H9 (cell line): ENCODE measurements around the gene ARHGAP22. TPM values are rescaled to one million over a fixed set of nuclear protein-coding genes. Genes with fewer than 3 reads are reported as not detected.

Experiments used
- DNase-seq: peaks from one replicate; pipeline ENCODE4 v3.0.0-alpha.2; 2017
- H2AFZ ChIP-seq: one replicate; pipeline ENCODE4 v1.6.1; 2013; ENCODE audit warnings: mild to moderate bottlenecking, low read length, control low read depth, moderate library complexity
- H2AK5ac ChIP-seq: 2 replicates; pipeline ENCODE4 v1.6.1; 2013; ENCODE audit warnings: low read length, control low read depth, mixed read lengths; ENCODE audit not compliant: insufficient read length
- H2BK120ac ChIP-seq: one replicate; pipeline ENCODE4 v1.6.1; 2013; ENCODE audit warnings: low read depth, mild to moderate bottlenecking, low read length, control low read depth, inconsistent platforms; ENCODE audit not compliant: poor library complexity, severe bottlenecking
- H2BK12ac ChIP-seq: 2 replicates; pipeline ENCODE4 v1.6.1; 2013; ENCODE audit warnings: low read length, control low read depth, mixed read lengths, low read depth; ENCODE audit not compliant: insufficient read length
- H2BK15ac ChIP-seq: 2 replicates; pipeline ENCODE4 v1.6.1; 2013; ENCODE audit warnings: low read depth, low read length, control low read depth
- H2BK20ac ChIP-seq: one replicate; pipeline ENCODE4 v1.6.1; 2013; ENCODE audit warnings: low read depth, mild to moderate bottlenecking, low read length, control low read depth, inconsistent platforms; ENCODE audit not compliant: poor library complexity, severe bottlenecking
- H2BK5ac ChIP-seq: 2 replicates; pipeline ENCODE4 v1.6.1; 2013; ENCODE audit warnings: low read length, control low read depth, mixed read lengths; ENCODE audit not compliant: insufficient read length
- H3K14ac ChIP-seq: 2 replicates; pipeline ENCODE4 v1.6.1; 2013; ENCODE audit warnings: low read length, control low read depth; ENCODE audit not compliant: insufficient read depth
- H3K18ac ChIP-seq: 2 replicates; pipeline ENCODE4 v1.6.1; 2013; ENCODE audit warnings: low read depth, mild to moderate bottlenecking, mixed read lengths, low read length, control low read depth; ENCODE audit not compliant: insufficient read length
- H3K23ac ChIP-seq: 2 replicates; pipeline ENCODE4 v1.6.1; 2013; ENCODE audit warnings: low read length, control low read depth, mixed read lengths, low read depth; ENCODE audit not compliant: insufficient read length
- H3K23me2 ChIP-seq: 2 replicates; pipeline ENCODE4 v1.6.1; 2013; ENCODE audit warnings: low read depth, mild to moderate bottlenecking, mixed read lengths, low read length, control low read depth; ENCODE audit not compliant: insufficient read length, poor library complexity, severe bottlenecking
- H3K27ac ChIP-seq: 2 replicates; pipeline ENCODE4 v1.5.1; 2013; ENCODE audit warnings: low read length, control low read depth, mixed read lengths, low read depth; ENCODE audit not compliant: insufficient read length
- H3K27me3 ChIP-seq: 2 replicates; pipeline ENCODE4 v1.6.1; 2013; ENCODE audit warnings: low read length, control low read depth, inconsistent platforms; ENCODE audit not compliant: insufficient read depth
- H3K4ac ChIP-seq: 2 replicates; pipeline ENCODE4 v1.6.1; 2013; ENCODE audit warnings: low read depth, mild to moderate bottlenecking, control low read depth, inconsistent platforms, low read length, moderate library complexity
- H3K4me1 ChIP-seq: 2 replicates; pipeline ENCODE4 v1.6.1; 2013; ENCODE audit warnings: low read length, control low read depth, inconsistent platforms; ENCODE audit not compliant: insufficient read depth
- H3K4me2 ChIP-seq: 2 replicates; pipeline ENCODE4 v1.6.1; 2013; ENCODE audit warnings: low read length, control low read depth, mixed read lengths; ENCODE audit not compliant: insufficient read length, insufficient read depth
- H3K56ac ChIP-seq: 2 replicates; pipeline ENCODE4 v1.6.1; 2013; ENCODE audit warnings: low read depth, mild to moderate bottlenecking, mixed read lengths, low read length, control low read depth; ENCODE audit not compliant: insufficient read length
- H3K79me1 ChIP-seq: 2 replicates; pipeline ENCODE4 v1.6.1; 2013; ENCODE audit warnings: low read depth, mild to moderate bottlenecking, moderate library complexity, low read length, control low read depth, inconsistent platforms; ENCODE audit not compliant: insufficient read depth, poor library complexity, severe bottlenecking
- H3K79me2 ChIP-seq: 2 replicates; pipeline ENCODE4 v1.6.1; 2013; ENCODE audit warnings: low read length, control low read depth, inconsistent platforms; ENCODE audit not compliant: insufficient read depth
- H3K9ac ChIP-seq: 2 replicates; pipeline ENCODE4 v1.6.1; 2013; ENCODE audit warnings: low read length, control low read depth, mixed read lengths; ENCODE audit not compliant: insufficient read length; ENCODE audit errors: extremely low read depth
- H3K9me3 ChIP-seq: one replicate; pipeline ENCODE4 v1.6.1; 2013; ENCODE audit warnings: low read depth, low read length, inconsistent platforms; ENCODE audit not compliant: control insufficient read depth
- H3T11ph ChIP-seq: one replicate; pipeline ENCODE4 v1.6.1; 2013; ENCODE audit warnings: mild to moderate bottlenecking, low read length, control low read depth, inconsistent platforms
- H4K20me1 ChIP-seq: one replicate; pipeline ENCODE4 v1.6.1; 2013; ENCODE audit not compliant: control insufficient read depth, insufficient read length, insufficient read depth
- H4K5ac ChIP-seq: 2 replicates; pipeline ENCODE4 v1.6.1; 2013; ENCODE audit warnings: low read depth, mild to moderate bottlenecking, mixed read lengths, low read length, control low read depth; ENCODE audit not compliant: insufficient read length
- H4K8ac ChIP-seq: replicated peaks from 2 replicates; pipeline ENCODE4 v1.6.1; 2013; ENCODE audit warnings: low read length, control low read depth, mixed read lengths, low read depth; ENCODE audit not compliant: insufficient read length
- H4K91ac ChIP-seq: 2 replicates; pipeline ENCODE4 v1.6.1; 2013; ENCODE audit warnings: low read depth, mild to moderate bottlenecking, moderate library complexity, mixed read lengths, low read length, control low read depth; ENCODE audit not compliant: insufficient read length
- H3K27ac Mint-ChIP-seq, 3 experiments: 2 replicates in 2 of 3; 3 replicates in 1 of 3; pipeline ENCODE4 v1.8.0; 2020 to 2021; ENCODE audit warnings: mixed read lengths in 3 of 3, mild to moderate bottlenecking in 1 of 3, moderate library complexity in 1 of 3
- H3K27me3 Mint-ChIP-seq: 2 replicates; pipeline ENCODE4 v1.8.0; 2021; ENCODE audit warnings: low read depth, mild to moderate bottlenecking, moderate library complexity, mixed read lengths
- H3K36me3 Mint-ChIP-seq, 3 experiments: 2 replicates in 2 of 3; 3 replicates in 1 of 3; pipeline ENCODE4 v1.8.0; 2020 to 2021; ENCODE audit warnings: low read depth in 3 of 3, mixed read lengths in 3 of 3; ENCODE audit not compliant: insufficient read depth in 1 of 3
- H3K4me1 Mint-ChIP-seq, 2 experiments: 2 replicates each; pipeline ENCODE4 v1.8.0; 2020; ENCODE audit warnings: mixed read lengths in 2 of 2
- H3K4me3 Mint-ChIP-seq, 2 experiments: 2 replicates in 1 of 2; 3 replicates in 1 of 2; pipeline ENCODE4 v1.8.0; 2020 to 2021; ENCODE audit warnings: mild to moderate bottlenecking in 2 of 2, mixed read lengths in 2 of 2, moderate library complexity in 1 of 2
- H3K9me3 Mint-ChIP-seq, 2 experiments: 2 replicates in 1 of 2; 3 replicates in 1 of 2; pipeline ENCODE4 v1.8.0; 2020; ENCODE audit warnings: mild to moderate bottlenecking in 2 of 2, mixed read lengths in 2 of 2, moderate library complexity in 1 of 2
- WGBS: extraction: QIAGEN DNeasy Blood & Tissue Kit; methylation state at CpG from one replicate; pipeline ENCODE4 v1.1.7; 2013; ENCODE audit warnings: missing lambda C conversion rate, low lambda C conversion rate, mixed read lengths; ENCODE audit not compliant: insufficient read length; ENCODE audit errors: extremely low coverage; 5-methylcytosine and 5-hydroxymethylcytosine counted together
- total RNA-seq: library from RNA; stranded (reverse); gene quantifications from 2 replicates; pipeline ENCODE4 v1.2.1, GENCODE V29; 2021
- TF ChIP-seq, protein P1 (sequence below): fragments of 200-600 bp; sonication (generic); conservative IDR thresholded peaks from 3 replicates; pipeline ENCODE4 v1.8.0; 2021; ENCODE audit warnings: antibody characterized with exemption, mild to moderate bottlenecking

The ARHGAP22 gene
- total RNA-seq, 1 experiment from 2014 or later = 7.4 TPM

GRCh38 chr10:48494073-48494472, 110.8 kb downstream of the ARHGAP22 start:
- no peak overlapping the region; a peak in 1 of 7 replicates for H3K27ac Mint-ChIP-seq
- H3K36me3 Mint-ChIP-seq = no peaks in the 10 kb centered on the region; a peak in 1 of 7 replicates
- Histone ChIP-seq H2BK12ac (no peak overlapping the region), H2AFZ (no peak overlapping the region), H3K23ac (no peak overlapping the region), H3K18ac (no peak overlapping the region), H3K9ac (no peak overlapping the region), H3K9me3 (no peaks in the 10 kb centered on the region), H3K14ac (peak overlapping the region; percentile 14; the same call in 1 of the 2 replicates), H3K56ac (no peak overlapping the region), H3K23me2 (no peaks in the 10 kb centered on the region), H2BK5ac (no peak overlapping the region), H3K4ac (no peak overlapping the region), H4K8ac (no peak overlapping the region), H4K20me1 (no peaks in the 10 kb centered on the region), H4K91ac (no peak overlapping the region), H3K4me1 (no peaks in the 10 kb centered on the region), H3K4me2 (no peak overlapping the region), H3K79me1 (no peaks in the 10 kb centered on the region), H3T11ph (no peak overlapping the region), H2AK5ac (no peak overlapping the region), H4K5ac (no peak overlapping the region), H2BK120ac (no peak overlapping the region), H2BK20ac (no peak overlapping the region), H3K27ac (no peak overlapping the region), H2BK15ac (no peak overlapping the region), H3K27me3 (no peaks in the 10 kb centered on the region), H3K79me2 (no peaks in the 10 kb centered on the region)
- peaks cover 8 to 16% of the 10 kb centered on the region in 2 experiments; a peak in 3 of 4 replicates for H3K4me1 Mint-ChIP-seq
- no CpG with 5 or more reads among the region's 8 CpGs for WGBS
- DNase-seq = peak; percentile 39
- no peaks in the 10 kb centered on the region for H3K9me3 Mint-ChIP-seq
- H3K4me3 Mint-ChIP-seq = no peak overlapping the region
- TF ChIP-seq, protein P1, sequence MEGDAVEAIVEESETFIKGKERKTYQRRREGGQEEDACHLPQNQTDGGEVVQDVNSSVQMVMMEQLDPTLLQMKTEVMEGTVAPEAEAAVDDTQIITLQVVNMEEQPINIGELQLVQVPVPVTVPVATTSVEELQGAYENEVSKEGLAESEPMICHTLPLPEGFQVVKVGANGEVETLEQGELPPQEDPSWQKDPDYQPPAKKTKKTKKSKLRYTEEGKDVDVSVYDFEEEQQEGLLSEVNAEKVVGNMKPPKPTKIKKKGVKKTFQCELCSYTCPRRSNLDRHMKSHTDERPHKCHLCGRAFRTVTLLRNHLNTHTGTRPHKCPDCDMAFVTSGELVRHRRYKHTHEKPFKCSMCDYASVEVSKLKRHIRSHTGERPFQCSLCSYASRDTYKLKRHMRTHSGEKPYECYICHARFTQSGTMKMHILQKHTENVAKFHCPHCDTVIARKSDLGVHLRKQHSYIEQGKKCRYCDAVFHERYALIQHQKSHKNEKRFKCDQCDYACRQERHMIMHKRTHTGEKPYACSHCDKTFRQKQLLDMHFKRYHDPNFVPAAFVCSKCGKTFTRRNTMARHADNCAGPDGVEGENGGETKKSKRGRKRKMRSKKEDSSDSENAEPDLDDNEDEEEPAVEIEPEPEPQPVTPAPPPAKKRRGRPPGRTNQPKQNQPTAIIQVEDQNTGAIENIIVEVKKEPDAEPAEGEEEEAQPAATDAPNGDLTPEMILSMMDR = no peak
- H3K27me3 Mint-ChIP-seq = no peaks in the 10 kb centered on the region; the same call in 1 of the 2 replicates
